PC-9 (cell line): ENCODE results near the gene ZNF98. TPM values are rescaled to one million over a fixed set of nuclear protein-coding genes. Genes with fewer than 3 reads are reported as not detected.

Experiments used
- BruUV-seq: library from RNA; stranded (reverse); fragments of 400-500 nt; replicated peaks from 2 replicates; lab custom pipeline; 2021; lab: Mats Ljungman, UMichigan
- CTCF ChIA-PET: fragments of 300-600 bp; sonication (Branson Sonifier 250); formaldehyde crosslinking; loops from one replicate; lab custom pipeline; 2022; ENCODE audit warnings: antibody characterized with exemption; lab: Charles Lee
- POLR2A ChIA-PET: fragments of 300-600 bp; sonication (Branson Sonifier 250); formaldehyde crosslinking; loops from one replicate; lab custom pipeline; 2022; ENCODE audit warnings: antibody characterized with exemption; ENCODE audit not compliant: unreplicated experiment; lab: Charles Lee
- DNase-seq, 2 experiments: peaks; one replicate each; pipeline versions ENCODE4 v3.0.0 to v3.0.0-alpha.2; 2015 to 2022; ENCODE audit warnings: mixed read lengths in 1 of 2
- H2AFZ ChIP-seq: fragments of 200-600 bp; sonication (generic); 2 replicates; pipeline ENCODE4 v1.8.1; 2017; ENCODE audit warnings: antibody characterized with exemption
- H3F3A ChIP-seq: fragments of 200-600 bp; sonication (generic); 2 replicates; pipeline ENCODE4 v1.8.1; 2017; ENCODE audit warnings: antibody characterized with exemption, mild to moderate bottlenecking, low read depth; ENCODE audit not compliant: insufficient read depth
- H3K27ac ChIP-seq: fragments of 200-600 bp; sonication (generic); 2 replicates; pipeline ENCODE4 v1.6.1; 2016; ENCODE audit warnings: mixed run types
- H3K27me3 ChIP-seq: fragments of 200-600 bp; sonication (generic); 2 replicates; pipeline ENCODE4 v1.6.1; 2016; ENCODE audit warnings: low read depth, mixed run types; ENCODE audit not compliant: insufficient read depth
- H3K36me3 ChIP-seq: fragments of 200-600 bp; sonication (generic); 2 replicates; pipeline ENCODE4 v1.6.1; 2016; ENCODE audit warnings: low read depth, mixed run types
- H3K4me1 ChIP-seq: fragments of 200-600 bp; sonication (generic); replicated peaks from 2 replicates; pipeline ENCODE4 v1.6.1; 2016; ENCODE audit warnings: mixed run types; ENCODE audit not compliant: insufficient read depth
- H3K4me2 ChIP-seq: fragments of 200-600 bp; sonication (generic); 2 replicates; pipeline ENCODE4 v1.6.1; 2017; ENCODE audit warnings: mixed run types
- H3K4me3 ChIP-seq: fragments of 200-600 bp; sonication (generic); 2 replicates; pipeline ENCODE4 v1.6.1; 2016; ENCODE audit warnings: mixed run types
- H3K79me2 ChIP-seq: fragments of 200-600 bp; sonication (generic); 2 replicates; pipeline ENCODE4 v1.6.1; 2017; ENCODE audit warnings: low read depth, mixed run types
- H3K9me2 ChIP-seq: fragments of 200-600 bp; sonication (generic); 2 replicates; pipeline ENCODE4 v1.8.1; 2017; ENCODE audit warnings: mild to moderate bottlenecking; ENCODE audit not compliant: insufficient read depth
- H3K9me3 ChIP-seq: fragments of 200-600 bp; sonication (generic); 2 replicates; pipeline ENCODE4 v1.8.1; 2016; ENCODE audit warnings: low read depth; ENCODE audit not compliant: insufficient read depth
- H4K20me1 ChIP-seq: fragments of 200-600 bp; sonication (generic); 2 replicates; pipeline ENCODE4 v1.8.1; 2017; ENCODE audit not compliant: insufficient read depth
- EZH2 ChIP-seq: fragments of 200-600 bp; sonication (generic); IDR thresholded peaks from 2 replicates; pipeline ENCODE4 v1.8.0; 2017; ENCODE audit warnings: antibody characterized with exemption, low read depth
- intact Hi-C: fragments of 100-400 bp; cut with micrococcal nuclease; formaldehyde crosslinking; loops from one replicate; pipeline ENCODE4 v1.10.0; 2022; ENCODE audit not compliant: unreplicated experiment
- total RNA-seq: library from RNA; stranded (reverse); gene quantifications from 2 replicates; pipeline ENCODE4 v1.2.3, GENCODE V29; 2021
- TF ChIP-seq, protein P1 (sequence below): fragments of 200-600 bp; sonication (generic); conservative IDR thresholded peaks from 2 replicates; pipeline ENCODE4 v1.6.1; 2017; ENCODE audit warnings: mixed run types, antibody characterized with exemption, mild to moderate bottlenecking, moderate library complexity

The ZNF98 gene
- total RNA-seq, 1 experiment from 2014 or later, result 0.92 TPM

DNA sequence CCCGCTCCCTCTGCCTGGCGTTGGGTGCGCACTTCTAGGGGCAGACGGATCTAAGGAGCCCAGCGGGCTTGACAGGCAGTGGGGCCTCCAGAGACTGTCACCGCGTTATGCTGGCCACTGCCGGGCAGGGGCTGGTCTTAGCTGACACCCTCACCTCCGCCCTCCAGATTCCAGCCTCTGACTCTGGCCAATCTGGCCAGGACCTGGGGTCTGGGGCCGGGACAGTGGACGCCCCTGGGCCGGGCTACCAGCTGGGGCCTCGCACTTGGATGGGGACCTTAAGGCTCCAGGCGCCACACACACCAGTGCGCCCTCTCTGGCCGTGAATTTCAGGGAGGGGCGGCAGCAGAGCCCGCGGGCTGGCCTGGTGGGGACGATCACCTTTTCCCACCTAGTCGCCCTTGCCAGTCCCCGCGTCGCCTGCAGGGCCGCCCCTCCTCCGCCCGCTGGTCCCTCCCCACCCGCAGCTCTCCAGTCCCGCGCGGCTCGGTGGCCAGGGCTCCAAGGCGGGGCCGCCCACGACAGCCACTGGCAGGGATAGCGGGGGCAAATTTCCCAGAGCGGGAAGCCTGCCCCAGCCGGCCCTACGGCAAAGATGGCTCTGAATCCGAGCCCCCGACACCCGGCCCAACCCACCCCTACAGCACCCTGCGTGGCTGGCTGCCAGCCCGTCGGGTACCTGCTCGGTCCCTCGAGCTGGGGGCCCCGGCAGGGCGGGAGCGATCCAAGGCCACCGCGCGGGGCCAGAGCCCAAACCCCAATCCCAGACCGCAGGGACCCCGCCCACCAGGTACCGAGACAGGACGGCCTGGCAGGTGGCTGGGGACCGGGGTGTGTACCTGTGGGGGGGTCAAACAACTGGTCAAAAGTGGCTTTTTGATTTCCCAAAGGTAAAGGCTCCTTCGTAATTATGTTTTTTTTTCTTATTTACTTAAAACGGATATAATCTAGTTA lies 6.1 kb upstream of the ZNF98 start:
- no peaks in the 10 kb centered on the region for H4K20me1 ChIP-seq
- no peak for DNase-seq
- ChIA-PET CTCF (no interaction called here), POLR2A (no interaction called here)
- H3K4me1 ChIP-seq, result no peaks in the 10 kb centered on the region
- BruUV-seq, result no TSS peak
- intact Hi-C loops, result no loop called here
- peaks cover 9% of the 10 kb centered on the region for H3K9me3 ChIP-seq
- H2AFZ ChIP-seq, result no peak overlapping the region
- TF ChIP-seq, protein P1, sequence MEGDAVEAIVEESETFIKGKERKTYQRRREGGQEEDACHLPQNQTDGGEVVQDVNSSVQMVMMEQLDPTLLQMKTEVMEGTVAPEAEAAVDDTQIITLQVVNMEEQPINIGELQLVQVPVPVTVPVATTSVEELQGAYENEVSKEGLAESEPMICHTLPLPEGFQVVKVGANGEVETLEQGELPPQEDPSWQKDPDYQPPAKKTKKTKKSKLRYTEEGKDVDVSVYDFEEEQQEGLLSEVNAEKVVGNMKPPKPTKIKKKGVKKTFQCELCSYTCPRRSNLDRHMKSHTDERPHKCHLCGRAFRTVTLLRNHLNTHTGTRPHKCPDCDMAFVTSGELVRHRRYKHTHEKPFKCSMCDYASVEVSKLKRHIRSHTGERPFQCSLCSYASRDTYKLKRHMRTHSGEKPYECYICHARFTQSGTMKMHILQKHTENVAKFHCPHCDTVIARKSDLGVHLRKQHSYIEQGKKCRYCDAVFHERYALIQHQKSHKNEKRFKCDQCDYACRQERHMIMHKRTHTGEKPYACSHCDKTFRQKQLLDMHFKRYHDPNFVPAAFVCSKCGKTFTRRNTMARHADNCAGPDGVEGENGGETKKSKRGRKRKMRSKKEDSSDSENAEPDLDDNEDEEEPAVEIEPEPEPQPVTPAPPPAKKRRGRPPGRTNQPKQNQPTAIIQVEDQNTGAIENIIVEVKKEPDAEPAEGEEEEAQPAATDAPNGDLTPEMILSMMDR, result no peak
- no peak for TF ChIP-seq EZH2
- H3K27me3 ChIP-seq, result no peaks in the 10 kb centered on the region
- no peak overlapping the region for H3K4me2 ChIP-seq
- H3K27ac ChIP-seq, result no peak overlapping the region
- H3K4me3 ChIP-seq, result no peak overlapping the region
- H3K9me2 ChIP-seq, result no peaks in the 10 kb centered on the region
- H3K36me3 ChIP-seq, result no peaks in the 10 kb centered on the region
- H3K79me2 ChIP-seq, result no peaks in the 10 kb centered on the region
- H3F3A ChIP-seq, result no peaks in the 10 kb centered on the region

GRCh38 chr19:22427547-22427946 lies 5.4 kb upstream of the ZNF98 start:
- Histone ChIP-seq H3K27ac (no peak overlapping the region), H3K4me2 (no peak overlapping the region), H3K9me3 (peaks cover 9% of the 10 kb centered on the region), H3K9me2 (no peaks in the 10 kb centered on the region), H3K27me3 (no peaks in the 10 kb centered on the region), H3K4me1 (no peaks in the 10 kb centered on the region), H3K4me3 (no peak overlapping the region), H3K36me3 (no peaks in the 10 kb centered on the region), H3F3A (no peaks in the 10 kb centered on the region), H4K20me1 (no peaks in the 10 kb centered on the region), H2AFZ (no peak overlapping the region), H3K79me2 (no peaks in the 10 kb centered on the region)
- no TSS peak for BruUV-seq
- intact Hi-C loops, result no loop called here
- DNase-seq, result peak in 1 of 2 experiments; percentile 2
- POLR2A ChIA-PET, result no interaction called here
- CTCF ChIA-PET, result no interaction called here
- no peak for TF ChIP-seq EZH2
- TF ChIP-seq, protein P1, result no peak

GRCh38 chr19:22426901-22427300 lies 4.8 kb upstream of the ZNF98 start:
- BruUV-seq, result no TSS peak
- no peaks in the 10 kb centered on the region for H3F3A ChIP-seq
- TF ChIP-seq, protein P1, result no peak
- no peak for TF ChIP-seq EZH2
- H3K27ac ChIP-seq, result no peak overlapping the region
- intact Hi-C loops, result no loop called here
- H4K20me1 ChIP-seq, result no peaks in the 10 kb centered on the region
- no peaks in the 10 kb centered on the region for H3K4me1 ChIP-seq
- no peaks in the 10 kb centered on the region for H3K9me2 ChIP-seq
- DNase-seq, result no peak
- H3K4me3 ChIP-seq, result no peak overlapping the region
- H3K27me3 ChIP-seq, result no peaks in the 10 kb centered on the region
- no peak overlapping the region for H3K4me2 ChIP-seq
- ChIA-PET POLR2A (no interaction called here), CTCF (no interaction called here)
- H3K9me3 ChIP-seq, result peaks cover 9% of the 10 kb centered on the region
- no peak overlapping the region for H2AFZ ChIP-seq
- H3K36me3 ChIP-seq, result no peaks in the 10 kb centered on the region
- H3K79me2 ChIP-seq, result no peaks in the 10 kb centered on the region
